ENCODE data around the gene AFF3.
A peak's percentile ranks its signal among the peaks of the same experiment; 100 is the strongest.

The AFF3 gene

GRCh38 chr2:99571021-99571420 is 571.4 kb downstream of the AFF3 start:
- DNase-seq, result no peak

GRCh38 chr2:99569386-99569785 is 573.0 kb downstream of the AFF3 start:
- DNase-seq, result no peak

GRCh38 chr2:99565227-99565626 is 577.2 kb downstream of the AFF3 start:
- DNase-seq, result no peak

GRCh38 chr2:99562516-99562915 is 579.9 kb downstream of the AFF3 start:
- no peak for DNase-seq

GRCh38 chr2:99561804-99562203 is 580.6 kb downstream of the AFF3 start:
- DNase-seq, result no peak

GRCh38 chr2:99559075-99559662 is 583.2 kb downstream of the AFF3 start:
- peak; percentile 55 to 98 for DNase-seq

GRCh38 chr2:99555404-99555803 is 587.0 kb downstream of the AFF3 start:
- peak; percentile 87 to 88 for DNase-seq

GRCh38 chr2:99554871-99555270 is 587.5 kb downstream of the AFF3 start:
- no peak for DNase-seq

- DNase-seq, result no peak
Observed at GRCh38 chr2:99554238-99554637, 588.2 kb downstream of the AFF3 start.

GRCh38 chr2:99552529-99552928 is 589.9 kb downstream of the AFF3 start:
- no peak for DNase-seq

- DNase-seq, result no peak
Observed at GRCh38 chr2:99550368-99550767, 592.0 kb downstream of the AFF3 start.

- DNase-seq, result no peak
Observed at GRCh38 chr2:99545604-99546003, 596.8 kb downstream of the AFF3 start.

- no peak for DNase-seq
Observed at GRCh38 chr2:99545066-99545465, 597.3 kb downstream of the AFF3 start.

- DNase-seq, result no peak
Observed at GRCh38 chr2:99544608-99545007, 597.8 kb downstream of the AFF3 start.

GRCh38 chr2:99543247-99543646 is 599.1 kb downstream of the AFF3 start:
- no peak for DNase-seq

- DNase-seq, result no peak
Observed at GRCh38 chr2:99537910-99538485, 604.4 kb downstream of the AFF3 start.

- no peak for DNase-seq
Observed at GRCh38 chr2:99524056-99524455, 618.3 kb downstream of the AFF3 start.

- no peak for DNase-seq
Observed at GRCh38 chr2:99522157-99522556, 620.2 kb downstream of the AFF3 start.

- DNase-seq, result no peak
Observed at GRCh38 chr2:99520813-99521212, 621.6 kb downstream of the AFF3 start.

GRCh38 chr2:99520195-99520594 is 622.2 kb downstream of the AFF3 start:
- no peak for DNase-seq

- DNase-seq, result no peak
Observed at GRCh38 chr2:99514357-99514756, 628.0 kb downstream of the AFF3 start.

- DNase-seq, result no peak
Observed at GRCh38 chr2:99512181-99512591, 630.2 kb downstream of the AFF3 start.

- no peak for DNase-seq
Observed at GRCh38 chr2:99509387-99509786, 633.0 kb downstream of the AFF3 start.

- no peak for DNase-seq
Observed at GRCh38 chr2:99507937-99508818, 634.2 kb downstream of the AFF3 start.
